Activated T-cell treated with anti-CD3 and anti-CD28 coated beads, Interleukin-2, amount 50 U/mL, for 48 hours (primary cell): ENCODE measurements around the gene STIMATE.

ENCODE experiments used
- DNase-seq, 2 experiments: peaks; one replicate each; pipeline ENCODE4 v3.0.0-alpha.2; 2020

The STIMATE gene

DNA sequence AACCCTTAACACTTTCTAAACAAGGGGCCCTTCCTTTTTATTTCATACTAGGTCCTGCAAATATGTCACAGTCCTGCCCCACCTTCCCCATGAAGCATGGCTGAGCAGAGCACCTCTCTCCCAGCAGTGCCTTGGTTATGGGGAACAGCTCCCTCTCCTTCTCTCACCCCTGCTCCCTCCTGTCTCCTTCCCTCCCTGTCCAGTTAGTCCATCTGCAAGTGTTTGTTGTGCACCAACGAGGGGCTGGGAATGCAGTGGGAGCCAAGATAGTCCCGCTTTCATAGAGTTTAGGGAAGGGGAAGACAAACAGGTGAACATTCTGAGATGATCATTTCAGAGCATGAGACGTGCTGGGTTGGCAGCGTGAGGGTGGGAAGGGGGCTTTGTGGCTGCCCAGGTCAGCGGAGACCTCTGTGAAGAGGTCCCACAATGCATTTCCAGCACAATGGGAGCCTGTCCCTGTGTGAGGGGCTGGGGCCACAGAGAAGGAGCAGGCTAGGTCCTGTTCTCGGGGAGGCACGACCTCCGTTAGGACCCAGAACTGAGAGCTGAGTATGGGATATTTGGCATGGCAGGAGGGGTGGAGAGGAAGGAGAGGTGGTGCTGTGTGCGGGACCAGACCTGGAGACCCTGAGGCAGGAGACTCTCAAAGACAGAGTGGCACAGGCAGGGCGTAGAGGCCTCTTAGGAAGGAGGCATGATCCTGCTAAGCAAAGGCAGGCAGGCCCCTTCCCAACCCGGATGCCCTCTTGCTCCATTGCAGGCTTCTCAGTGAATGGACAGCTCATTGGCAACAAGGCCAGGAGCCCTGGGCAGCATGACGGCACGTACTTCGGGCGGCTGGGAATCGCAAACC is 108.2 kb downstream of the STIMATE start:
- DNase-seq: no peak

DNA sequence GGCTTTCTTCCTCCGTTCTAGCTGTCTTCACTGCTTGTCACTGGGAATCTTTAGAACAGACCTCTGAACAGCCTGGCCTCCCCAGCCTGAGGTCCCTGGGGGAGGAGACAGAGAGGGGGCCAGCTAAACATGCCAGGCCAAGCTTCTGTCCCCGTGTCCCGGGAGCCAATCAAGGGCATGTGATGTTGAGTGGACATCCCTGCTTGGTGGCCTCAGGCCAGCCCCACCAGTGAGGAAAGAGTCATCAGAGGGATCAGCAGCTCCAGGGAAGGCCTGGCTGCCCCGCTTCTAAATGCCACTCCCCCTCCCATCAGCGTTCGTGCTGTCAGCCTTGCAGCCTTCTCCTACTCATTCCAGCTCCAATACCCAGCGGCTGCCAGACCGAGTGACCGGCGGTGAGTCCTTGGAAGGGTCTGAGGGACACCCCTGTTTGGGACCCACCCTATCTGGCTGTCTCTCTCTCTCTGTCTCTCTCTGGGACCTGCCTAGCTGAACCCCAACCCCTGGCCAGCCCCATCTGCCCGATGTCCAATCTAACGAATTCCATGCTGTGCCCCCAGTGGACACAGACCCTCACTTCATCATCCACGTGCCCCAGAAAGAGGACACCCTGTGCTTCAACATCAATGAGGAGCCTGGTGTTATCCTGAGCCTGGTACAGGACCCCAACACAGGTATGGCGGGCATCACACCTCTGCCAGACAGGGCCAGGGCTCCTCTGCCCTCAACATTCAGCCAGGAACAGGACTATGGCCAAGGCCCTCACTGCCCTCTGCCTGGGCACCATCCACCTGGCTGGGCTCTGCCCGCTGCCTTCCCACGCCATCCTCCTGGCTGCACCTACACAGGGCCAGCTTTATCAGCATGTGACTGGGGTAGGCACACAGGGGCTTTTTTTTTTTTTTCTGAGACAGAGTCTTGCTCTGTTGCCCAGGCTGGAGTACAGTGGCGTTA is 109.4 kb downstream of the STIMATE start:
- DNase-seq: no peak

DNA sequence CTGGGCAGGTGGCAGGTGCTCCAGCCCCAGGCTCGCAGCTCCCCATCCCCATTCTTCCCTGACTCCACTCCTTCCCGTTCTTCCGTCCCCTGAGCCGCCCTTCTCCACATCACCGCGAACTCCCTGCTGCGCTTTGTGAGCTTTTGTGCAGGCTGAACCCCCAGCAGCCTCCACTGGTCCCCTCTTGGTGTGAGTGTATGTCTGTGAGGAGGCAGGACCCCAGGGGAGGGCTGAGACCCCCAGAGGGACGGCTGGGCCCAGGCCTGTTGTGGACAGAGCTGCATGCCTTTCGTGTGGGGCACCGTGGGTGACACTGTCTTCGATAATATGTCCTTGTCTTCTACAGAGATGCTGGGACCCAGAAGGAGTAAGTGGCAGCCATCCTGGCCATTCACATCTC is 110.1 kb downstream of the STIMATE start:
- DNase-seq: no peak
